Activated CD8-positive, alpha-beta memory T cell treated with anti-CD3 and anti-CD28 coated beads, Interleukin-2, amount 50 U/mL, for 1 hour (primary cell): Measurements from ENCODE around the gene ABCA2.
A peak's percentile ranks its signal among the peaks of the same experiment; 100 is the strongest.

Experiments
- DNase-seq: peaks from one replicate; pipeline ENCODE4 v3.0.0-alpha.2; 2020; ENCODE audit errors: extremely low read depth

Gene ABCA2

GRCh38 chr9:137029058-137029936 is 1.3 kb upstream of the ABCA2 start:
- DNase-seq = no peak

- DNase-seq = no peak
Measured at GRCh38 chr9:137028263-137029057, 423 bp upstream of the ABCA2 start.

- DNase-seq = no peak
Measured at GRCh38 chr9:137026828-137027227, 1.2 kb downstream of the ABCA2 start.

- DNase-seq = no peak
Measured at GRCh38 chr9:137026384-137026783, 1.7 kb downstream of the ABCA2 start.

- DNase-seq = no peak
Measured at GRCh38 chr9:137025517-137025966, 2.5 kb downstream of the ABCA2 start.

- DNase-seq = no peak
Measured at GRCh38 chr9:137023583-137023991, 4.5 kb downstream of the ABCA2 start.

- no peak for DNase-seq
Measured at GRCh38 chr9:137023157-137023556, 4.9 kb downstream of the ABCA2 start.

GRCh38 chr9:137022662-137023008 is 5.4 kb downstream of the ABCA2 start:
- DNase-seq = no peak

- DNase-seq = peak; percentile 36
Measured at GRCh38 chr9:137021979-137022661, 5.9 kb downstream of the ABCA2 start.

- DNase-seq = no peak
Measured at GRCh38 chr9:137021568-137021978, 6.5 kb downstream of the ABCA2 start.

- DNase-seq = no peak
Measured at GRCh38 chr9:137020771-137021567, 7.1 kb downstream of the ABCA2 start.

- DNase-seq = no peak
Measured at GRCh38 chr9:137019891-137020683, 8.0 kb downstream of the ABCA2 start.

GRCh38 chr9:137018761-137019559 is 9.1 kb downstream of the ABCA2 start:
- no peak for DNase-seq

- no peak for DNase-seq
Measured at GRCh38 chr9:137017791-137018497, 10.1 kb downstream of the ABCA2 start.

- DNase-seq = no peak
Measured at GRCh38 chr9:137017071-137017470, 11.0 kb downstream of the ABCA2 start.

- DNase-seq = no peak
Measured at GRCh38 chr9:137016436-137016835, 11.6 kb downstream of the ABCA2 start.

GRCh38 chr9:137015976-137016375 is 12.1 kb downstream of the ABCA2 start:
- no peak for DNase-seq

- no peak for DNase-seq
Measured at GRCh38 chr9:137015540-137015930, 12.5 kb downstream of the ABCA2 start.
